Type B pancreatic cell (in vitro differentiated cells): ENCODE results near the gene RNF152. TPM values are rescaled to one million over a fixed set of nuclear protein-coding genes. Genes with fewer than 3 reads are reported as not detected.

ENCODE experiments used
- DNase-seq: peaks from one replicate; pipeline ENCODE4 v3.0.0; 2021; ENCODE audit warnings: mixed read lengths; ENCODE audit not compliant: unreplicated experiment; ENCODE audit errors: extremely low spot score
- H3K27ac Mint-ChIP-seq: 2 replicates; pipeline ENCODE4 v1.8.0; 2021; ENCODE audit warnings: mild to moderate bottlenecking, mixed read lengths
- H3K27me3 Mint-ChIP-seq: 2 replicates; pipeline ENCODE4 v1.8.0; 2021; ENCODE audit warnings: mixed read lengths
- H3K36me3 Mint-ChIP-seq: 2 replicates; pipeline ENCODE4 v1.8.0; 2021; ENCODE audit warnings: mixed read lengths
- H3K4me1 Mint-ChIP-seq: one replicate; pipeline ENCODE4 v1.8.0; 2021; ENCODE audit warnings: mixed read lengths; ENCODE audit not compliant: unreplicated experiment
- H3K4me3 Mint-ChIP-seq: 2 replicates; pipeline ENCODE4 v1.8.0; 2021; ENCODE audit warnings: mild to moderate bottlenecking, mixed read lengths
- H3K9me3 Mint-ChIP-seq: 2 replicates; pipeline ENCODE4 v1.8.0; 2021; ENCODE audit warnings: mixed read lengths
- total RNA-seq: library from RNA; stranded (reverse); gene quantifications from 2 replicates; pipeline ENCODE4 v1.2.1, GENCODE V29; 2021; ENCODE audit warnings: low replicate concordance
- TF ChIP-seq, protein P1 (sequence below): fragments of 200-600 bp; sonication (generic); conservative IDR thresholded peaks from 2 replicates; pipeline ENCODE4 v1.5.0; 2021; ENCODE audit warnings: antibody characterized with exemption, mild to moderate bottlenecking

The RNF152 gene
- total RNA-seq, 1 donor from 2014 or later = 23.6 TPM

DNA sequence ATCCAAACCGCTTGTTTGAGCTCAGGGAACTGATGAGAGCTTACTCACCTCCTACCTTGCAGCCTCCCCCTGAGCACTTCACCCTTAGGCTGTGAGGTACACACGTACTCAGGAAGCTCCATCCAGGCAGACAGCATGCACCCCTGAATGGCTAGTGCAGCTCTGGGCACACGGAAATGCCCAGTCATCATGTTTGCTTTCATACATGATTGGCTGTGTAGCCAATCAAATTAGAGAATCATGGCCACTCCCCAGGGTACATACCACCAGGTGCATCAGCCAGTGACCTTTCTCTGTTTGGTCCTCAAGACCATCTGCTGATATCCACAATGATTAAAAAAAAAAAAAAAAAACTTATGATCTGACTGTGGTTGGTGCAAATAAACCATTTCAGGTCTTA is 42.1 kb downstream of the RNF152 start:
- Mint-ChIP-seq H3K27ac (no peak overlapping the region), H3K36me3 (peaks cover 26% of the 10 kb centered on the region), H3K9me3 (no peaks in the 10 kb centered on the region), H3K27me3 (no peaks in the 10 kb centered on the region), H3K4me3 (no peak overlapping the region), H3K4me1 (peaks cover 25% of the 10 kb centered on the region)
- TF ChIP-seq, protein P1, sequence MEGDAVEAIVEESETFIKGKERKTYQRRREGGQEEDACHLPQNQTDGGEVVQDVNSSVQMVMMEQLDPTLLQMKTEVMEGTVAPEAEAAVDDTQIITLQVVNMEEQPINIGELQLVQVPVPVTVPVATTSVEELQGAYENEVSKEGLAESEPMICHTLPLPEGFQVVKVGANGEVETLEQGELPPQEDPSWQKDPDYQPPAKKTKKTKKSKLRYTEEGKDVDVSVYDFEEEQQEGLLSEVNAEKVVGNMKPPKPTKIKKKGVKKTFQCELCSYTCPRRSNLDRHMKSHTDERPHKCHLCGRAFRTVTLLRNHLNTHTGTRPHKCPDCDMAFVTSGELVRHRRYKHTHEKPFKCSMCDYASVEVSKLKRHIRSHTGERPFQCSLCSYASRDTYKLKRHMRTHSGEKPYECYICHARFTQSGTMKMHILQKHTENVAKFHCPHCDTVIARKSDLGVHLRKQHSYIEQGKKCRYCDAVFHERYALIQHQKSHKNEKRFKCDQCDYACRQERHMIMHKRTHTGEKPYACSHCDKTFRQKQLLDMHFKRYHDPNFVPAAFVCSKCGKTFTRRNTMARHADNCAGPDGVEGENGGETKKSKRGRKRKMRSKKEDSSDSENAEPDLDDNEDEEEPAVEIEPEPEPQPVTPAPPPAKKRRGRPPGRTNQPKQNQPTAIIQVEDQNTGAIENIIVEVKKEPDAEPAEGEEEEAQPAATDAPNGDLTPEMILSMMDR = no peak
- no peak for DNase-seq

DNA sequence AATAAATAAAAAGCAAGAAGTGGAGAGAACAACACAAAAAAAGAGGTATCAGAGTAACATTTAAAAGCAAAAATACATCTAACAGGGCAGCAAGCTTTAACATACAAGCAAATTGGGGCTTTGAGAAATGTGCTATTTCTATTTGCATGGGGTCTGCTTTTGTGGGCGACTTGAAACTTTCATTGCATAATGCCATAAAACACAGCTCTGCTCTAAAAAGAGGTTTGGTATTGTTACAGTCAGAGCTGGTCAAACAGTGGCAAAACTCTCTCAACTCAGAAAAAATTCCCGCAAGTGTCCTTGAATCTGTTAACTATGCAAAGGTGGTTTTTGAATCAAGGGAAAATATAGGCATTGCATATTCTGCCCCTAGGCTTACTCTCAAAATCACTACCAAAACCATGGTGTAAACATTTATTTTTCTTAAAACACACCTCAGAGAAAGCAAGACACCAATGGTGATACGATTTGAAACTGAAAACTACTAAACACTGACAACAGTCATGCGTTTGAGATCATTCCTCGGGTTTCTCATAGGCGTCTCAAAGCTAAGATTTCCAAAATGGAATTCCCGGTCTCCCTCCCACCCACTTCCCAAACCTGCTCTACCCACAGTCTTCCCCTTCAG is 45.5 kb downstream of the RNF152 start:
- DNase-seq = no peak
- TF ChIP-seq, protein P1 = no peak
- Mint-ChIP-seq H3K4me1 (peaks cover 9% of the 10 kb centered on the region), H3K36me3 (peaks cover 26% of the 10 kb centered on the region), H3K9me3 (no peaks in the 10 kb centered on the region), H3K27ac (no peak overlapping the region), H3K27me3 (no peaks in the 10 kb centered on the region), H3K4me3 (no peak overlapping the region)

DNA sequence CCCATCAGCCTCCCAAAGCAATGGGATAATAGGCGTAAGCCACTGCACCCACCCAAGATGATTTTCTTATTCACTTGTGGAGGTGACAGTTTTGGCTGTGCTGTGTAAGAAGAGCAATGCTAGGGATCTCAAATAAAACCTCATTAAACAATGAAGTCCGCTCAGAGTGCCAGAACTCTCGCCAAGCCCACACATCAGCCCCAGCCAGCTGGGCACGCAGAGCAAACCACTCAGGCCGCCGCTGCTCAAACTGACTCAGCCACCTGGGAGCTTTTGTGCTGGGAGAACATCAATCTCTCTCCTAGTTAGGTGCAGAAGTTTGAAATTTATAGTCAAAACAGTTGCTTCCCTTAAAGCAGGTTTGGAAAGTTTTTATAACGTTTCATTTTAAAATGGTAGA is 47.6 kb downstream of the RNF152 start:
- no peak overlapping the region for H3K27ac Mint-ChIP-seq
- DNase-seq = no peak
- peaks cover 23% of the 10 kb centered on the region for H3K36me3 Mint-ChIP-seq
- TF ChIP-seq, protein P1 = no peak
- H3K9me3 Mint-ChIP-seq = no peaks in the 10 kb centered on the region
- H3K27me3 Mint-ChIP-seq = no peaks in the 10 kb centered on the region
- H3K4me1 Mint-ChIP-seq = peaks cover 10% of the 10 kb centered on the region
- H3K4me3 Mint-ChIP-seq = no peak overlapping the region

DNA sequence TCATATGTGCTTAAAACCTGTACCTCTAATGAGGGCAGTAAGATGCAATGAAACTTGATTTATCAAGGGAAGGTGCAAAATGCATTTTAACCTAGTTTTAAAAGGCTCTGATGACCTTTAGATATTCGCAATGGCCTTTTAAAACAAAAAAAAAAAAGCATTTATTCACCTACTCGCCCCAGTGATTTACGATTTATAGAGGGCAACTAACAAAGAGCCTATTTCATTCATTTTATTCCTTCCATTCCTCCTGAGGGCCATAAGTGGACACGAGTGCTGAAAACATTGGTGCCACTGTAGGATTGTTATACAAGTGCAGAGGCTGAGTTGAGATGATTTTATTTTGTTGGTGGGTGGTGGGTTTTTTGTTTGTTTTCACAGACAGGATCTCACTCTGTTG is 48.1 kb downstream of the RNF152 start:
- H3K36me3 Mint-ChIP-seq = peaks cover 20% of the 10 kb centered on the region

DNA sequence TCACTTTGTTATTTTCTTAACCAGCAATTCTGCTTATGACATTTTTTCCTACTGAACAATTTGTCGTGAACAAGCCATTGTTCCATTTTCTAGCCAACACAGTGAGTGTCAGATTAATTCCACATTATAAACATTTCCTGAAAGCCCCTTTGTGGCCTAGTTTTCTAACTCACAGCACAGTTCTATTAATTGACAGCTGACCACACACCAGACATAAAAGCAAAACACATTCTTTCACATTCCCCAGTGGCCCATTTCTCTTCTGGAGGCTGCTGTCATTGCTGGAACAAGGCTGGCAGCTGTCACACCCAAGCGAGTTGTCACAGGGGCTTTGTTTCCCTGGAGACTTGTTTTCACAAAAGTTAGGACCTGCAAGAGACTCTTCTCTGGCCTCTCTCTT is 50.7 kb downstream of the RNF152 start:
- Mint-ChIP-seq H3K27ac (peak overlapping the region; percentile 32), H3K36me3 (peaks cover 34% of the 10 kb centered on the region), H3K27me3 (no peaks in the 10 kb centered on the region), H3K4me1 (peaks cover 10% of the 10 kb centered on the region), H3K9me3 (peaks cover 13% of the 10 kb centered on the region), H3K4me3 (no peak overlapping the region)
- DNase-seq = no peak
- TF ChIP-seq, protein P1 = no peak

More for the DNA sequence above, 48.1 kb downstream of the RNF152 start:
- TF ChIP-seq, protein P1 = no peak
- H3K27ac Mint-ChIP-seq = no peak overlapping the region
- no peaks in the 10 kb centered on the region for H3K9me3 Mint-ChIP-seq
- H3K27me3 Mint-ChIP-seq = no peaks in the 10 kb centered on the region
- H3K4me3 Mint-ChIP-seq = no peak overlapping the region
- no peak for DNase-seq
- peaks cover 10% of the 10 kb centered on the region for H3K4me1 Mint-ChIP-seq
